BJ (cell line): ENCODE results near the gene SMKR1. TPM values are rescaled to one million over a fixed set of nuclear protein-coding genes. Genes with fewer than 3 reads are reported as not detected.

ENCODE experiments used
- polyA plus RNA-seq: library from polyadenylated mRNA; depleted of rRNA; stranded (reverse); fragments of >200 nt; gene quantifications from 2 replicates; pipeline ENCODE4 v1.2.3, GENCODE V29; 2011; rRNA removed
- small RNA-seq: library from RNA; depleted of rRNA; stranded (forward); fragments of <200 nt; gene quantifications from one replicate; pipeline ENCODE3, GENCODE V24; 2012; ENCODE audit warnings: low replicate concordance, low read depth; ENCODE audit not compliant: insufficient read length

SMKR1 gene
- polyA plus RNA-seq, 1 experiment = 0.27 TPM

Small RNAs within 50 kb of the gene (small RNA-seq; reads per million reads assigned to genes)
- gene RNU1-72P = 0.84 reads per million
- not detected for gene SNRPGP3

Other genes with a start within 250 kb of the SMKR1 start
- gene STRIP2, start 68.1 kb upstream of the SMKR1 start, polyA plus RNA-seq = 1.5 and 2.0 TPM in 2 replicates
- 13.0 and 13.3 TPM in 2 replicates for gene NRF1, start 109.2 kb downstream of the SMKR1 start, polyA plus RNA-seq